Body of pancreas (tissue), 4 donors: Measurements from ENCODE around the gene PRDM16. TPM values are rescaled to one million over a fixed set of nuclear protein-coding genes. Genes with fewer than 3 reads are reported as not detected.

Experiments used
- ATAC-seq: fragments of 150-250 bp; one replicate; pipeline ENCODE4 v1.9.1; 2016
- DNase-seq, 4 donors: peaks; one replicate each; pipeline ENCODE4 v3.0.0-alpha.2; 2019
- H3K27ac ChIP-seq, 4 donors: fragments of 200-600 bp; sonication (generic); 1 replicate in 3 of 4; 2 replicates in 1 of 4; pipeline versions ENCODE4 v1.5.1 to v1.6.1; 2016 to 2019; ENCODE audit warnings: mild to moderate bottlenecking in 1 of 4, mixed read lengths in 1 of 4, moderate library complexity in 1 of 4
- H3K27me3 ChIP-seq, 2 donors: fragments of 200-600 bp; sonication (generic); one replicate each; pipeline ENCODE4 v1.6.0; 2016; ENCODE audit warnings: mild to moderate bottlenecking in 1 of 2
- H3K36me3 ChIP-seq, 2 donors: fragments of 200-600 bp; sonication (generic); replicated peaks in 1 of 2; 2 replicates each; pipeline ENCODE4 v1.5.1; 2016; ENCODE audit warnings: low read depth in 2 of 2; ENCODE audit not compliant: insufficient read depth in 1 of 2
- H3K4me1 ChIP-seq: fragments of 200-600 bp; sonication (generic); one replicate; pipeline ENCODE4 v1.6.0; 2016
- H3K4me3 ChIP-seq, 2 donors: fragments of 200-600 bp; sonication (generic); 1 replicate in 1 of 2; 2 replicates in 1 of 2; pipeline ENCODE4 v1.5.1; 2016 to 2019
- H3K9me3 ChIP-seq, 3 donors: fragments of 200-600 bp; sonication (generic); 1 replicate in 2 of 3; 2 replicates in 1 of 3; pipeline ENCODE4 v1.5.1; 2016
- CTCF ChIP-seq, 7 experiments: fragments of 450-650 bp in 4 of 7; fragments of 200-600 bp in 3 of 7; sonication (generic) in 3 of 7; IDR thresholded peaks; one replicate each; pipeline ENCODE4 v1.5.1; 2016 to 2019; ENCODE audit warnings: antibody characterized with exemption in 7 of 7
- POLR2A ChIP-seq, 3 donors: fragments of 450-650 bp; IDR thresholded peaks; one replicate each; pipeline ENCODE4 v1.6.1; 2016; ENCODE audit warnings: antibody characterized with exemption in 3 of 3, mild to moderate bottlenecking in 2 of 3
- WGBS, 2 donors: methylation state at CpG; one replicate each; pipeline ENCODE4 v1.1.5; 2017; 5-methylcytosine and 5-hydroxymethylcytosine counted together
- intact Hi-C: fragments of 100-400 bp; cut with DNase I; formaldehyde crosslinking; loops from one replicate; pipeline ENCODE4 v1.15.1; 2023
- total RNA-seq, 2 donors: library from RNA; depleted of rRNA; stranded (reverse); fragments of >200 nt; gene quantifications; one replicate each; pipeline ENCODE4 v1.1.0, GENCODE V29; 2016

PRDM16 gene
- total RNA-seq, 2 donors from 2014 or later = 15.2 to 16.6 TPM

GRCh38 chr1:3474016-3474415 is 405.0 kb downstream of the PRDM16 start:
- intact Hi-C loops = no loop called here
- DNase-seq = no peak

GRCh38 chr1:3474421-3474820 is 405.4 kb downstream of the PRDM16 start:
- intact Hi-C loops = no loop called here
- 74 to 76% methylated on average over 10 of the region's 10 CpGs for WGBS, 2 donors
- DNase-seq = no peak

More at GRCh38 chr1:3474016-3474415, 405.0 kb downstream of the PRDM16 start:
- Histone ChIP-seq H3K4me3 (no peak overlapping the region), H3K4me1 (no peaks in the 10 kb centered on the region), H3K9me3 (no peaks in the 10 kb centered on the region), H3K27ac (no peak overlapping the region), H3K27me3 (no peaks in the 10 kb centered on the region), H3K36me3 (peaks cover 0 to 3% of the 10 kb centered on the region in 2 donors)
- no peak for TF ChIP-seq POLR2A (IDR thresholded peaks at IDR 0.05)
- no peak for TF ChIP-seq CTCF (IDR thresholded peaks at IDR 0.05)
- ATAC-seq = no peak
- 90 to 100% methylated on average over 3 to 8 of the region's 8 CpGs for WGBS, 2 donors

GRCh38 chr1:3475839-3476573 is 407.0 kb downstream of the PRDM16 start:
- Histone ChIP-seq H3K36me3 (peaks cover 0 to 3% of the 10 kb centered on the region in 2 donors), H3K27ac (no peak overlapping the region), H3K4me1 (no peaks in the 10 kb centered on the region), H3K9me3 (no peaks in the 10 kb centered on the region), H3K27me3 (no peaks in the 10 kb centered on the region), H3K4me3 (no peak overlapping the region)
- ATAC-seq (no peak), DNase-seq (no peak)
- intact Hi-C loops = no loop called here
- TF ChIP-seq POLR2A (IDR thresholded peaks at IDR 0.05) (no peak), CTCF (IDR thresholded peaks at IDR 0.05) (no peak)
- WGBS, 2 donors = 91% methylated on average over 12 of the region's 14 CpGs; no CpG with 5 or more reads in 1 of the 2 donors

More at GRCh38 chr1:3474421-3474820, 405.4 kb downstream of the PRDM16 start:
- no peak overlapping the region for H3K4me3 ChIP-seq
- H3K27ac ChIP-seq = no peak overlapping the region
- no peak for TF ChIP-seq POLR2A (IDR thresholded peaks at IDR 0.05)
- TF ChIP-seq CTCF (IDR thresholded peaks at IDR 0.05) = no peak
- no peaks in the 10 kb centered on the region for H3K4me1 ChIP-seq
- no peaks in the 10 kb centered on the region for H3K27me3 ChIP-seq
- H3K36me3 ChIP-seq = peaks cover 0 to 3% of the 10 kb centered on the region in 2 donors
- H3K9me3 ChIP-seq = no peaks in the 10 kb centered on the region
- no peak for ATAC-seq

GRCh38 chr1:3476666-3477065 is 407.7 kb downstream of the PRDM16 start:
- Histone ChIP-seq H3K4me1 (no peaks in the 10 kb centered on the region), H3K4me3 (no peak overlapping the region), H3K9me3 (no peaks in the 10 kb centered on the region), H3K27me3 (no peaks in the 10 kb centered on the region), H3K27ac (no peak overlapping the region), H3K36me3 (peaks cover 0 to 3% of the 10 kb centered on the region in 2 donors)
- DNase-seq = no peak
- intact Hi-C loops = no loop called here
- no peak for ATAC-seq
- TF ChIP-seq CTCF (IDR thresholded peaks at IDR 0.05) (no peak), POLR2A (IDR thresholded peaks at IDR 0.05) (no peak)
- 75 to 91% methylated on average over 5 to 14 of the region's 16 CpGs for WGBS, 2 donors
